Skin epidermis (tissue), 12 donors: ENCODE data around the gene CEP192.

Experiments
- H3K27ac ChIP-seq, 21 experiments: fragments of 200-600 bp; sonication (generic) in 11 of 21; one replicate each; pipeline ENCODE4 v1.5.0; 2020; ENCODE audit warnings: mild to moderate bottlenecking in 3 of 21, inconsistent platforms in 2 of 21, moderate library complexity in 2 of 21
- H3K4me3 ChIP-seq, 7 experiments: fragments of 200-600 bp; sonication (generic) in 2 of 7; one replicate each; pipeline ENCODE4 v1.5.0; 2020; ENCODE audit warnings: inconsistent platforms in 2 of 7, mild to moderate bottlenecking in 2 of 7, moderate library complexity in 1 of 7

CEP192 gene

DNA sequence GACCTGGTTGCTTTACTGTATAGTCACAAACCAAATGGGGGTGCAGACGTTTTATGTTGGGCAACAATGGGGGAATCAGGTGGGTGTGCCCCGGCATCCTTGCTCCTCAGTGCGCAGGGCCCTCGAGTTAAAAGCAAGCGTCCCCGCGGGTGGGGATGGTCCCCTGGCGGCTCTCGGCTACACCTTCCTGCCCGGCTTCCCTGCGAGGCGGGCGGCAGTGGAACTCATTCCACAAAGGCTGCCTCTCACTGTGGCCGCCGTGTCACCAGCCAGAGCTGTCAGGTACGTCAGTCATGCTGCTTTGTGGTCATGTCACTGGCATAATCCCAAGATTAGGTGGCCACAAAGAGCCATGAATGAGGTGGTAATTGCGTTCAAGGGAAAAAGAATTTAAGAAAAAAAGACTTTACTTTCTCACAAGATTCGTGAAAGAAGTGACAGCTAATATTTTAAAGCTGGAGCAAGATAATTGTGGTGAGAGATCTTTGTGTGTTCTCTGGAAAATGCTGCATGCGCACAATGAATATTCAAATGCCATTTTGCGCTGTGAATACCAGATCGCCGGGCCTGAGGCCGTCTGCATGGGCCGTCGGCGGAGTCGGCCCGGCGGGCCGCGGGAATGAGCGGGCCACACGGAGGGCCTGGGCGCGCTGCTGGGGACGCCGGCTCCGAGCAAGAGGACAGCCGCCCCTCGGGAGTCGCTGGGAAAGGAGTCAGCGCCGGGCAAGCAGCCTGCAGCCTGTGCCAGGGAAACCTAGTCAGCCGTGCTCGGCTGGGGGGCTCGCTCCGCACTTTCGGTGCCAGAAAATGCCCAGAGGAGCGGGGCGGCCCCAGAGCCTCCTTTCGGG is 145.1 kb downstream of the CEP192 start:
- Histone ChIP-seq H3K27ac (peak overlapping the region in 19 of 21 experiments; percentile 1 to 84 (median 65)), H3K4me3 (peak overlapping the region; percentile 49 to 62 (median 54))

DNA sequence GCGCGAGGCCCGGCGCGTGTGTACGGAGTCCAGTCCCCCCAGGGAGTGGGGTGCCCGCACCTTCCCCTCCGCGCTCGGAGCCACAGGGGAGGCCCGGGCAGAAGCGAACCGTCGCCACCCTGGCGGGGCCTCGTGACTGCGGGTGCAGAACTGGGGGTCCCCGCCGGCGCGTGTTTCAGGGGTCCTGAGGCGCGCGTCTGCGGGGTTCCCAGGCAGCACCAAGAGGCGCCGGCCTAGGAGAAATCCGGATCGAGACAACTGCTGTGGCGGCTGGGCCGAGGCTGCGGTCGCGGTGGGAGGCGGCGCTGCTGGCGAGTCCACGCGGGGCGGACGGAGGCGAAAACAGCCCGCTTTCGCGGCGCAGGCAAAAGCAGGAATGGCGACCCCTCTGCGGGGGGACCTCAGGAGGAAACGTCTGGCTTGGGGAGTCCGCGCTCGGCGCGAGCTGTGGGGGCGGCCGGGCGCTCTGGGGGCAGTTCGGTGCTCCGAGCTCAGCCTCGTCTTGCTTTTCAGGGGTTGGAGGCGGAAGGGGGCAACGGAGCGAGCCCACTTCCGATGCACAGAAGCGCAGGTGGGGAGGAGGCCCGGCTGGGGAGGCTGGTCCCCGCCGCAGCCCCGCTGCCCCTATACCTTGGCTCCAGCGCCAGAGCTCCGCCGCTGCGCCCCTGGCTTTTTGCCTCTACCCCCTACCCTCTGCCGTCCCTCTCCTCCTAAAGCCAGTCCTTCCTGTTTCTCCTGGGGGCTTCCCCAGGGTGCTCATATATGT is 145.9 kb downstream of the CEP192 start:
- H3K4me3 ChIP-seq = peak overlapping the region; percentile 49 to 62 (median 54)
- H3K27ac ChIP-seq = peak overlapping the region in 20 of 21 experiments; percentile 1 to 84 (median 64)

DNA sequence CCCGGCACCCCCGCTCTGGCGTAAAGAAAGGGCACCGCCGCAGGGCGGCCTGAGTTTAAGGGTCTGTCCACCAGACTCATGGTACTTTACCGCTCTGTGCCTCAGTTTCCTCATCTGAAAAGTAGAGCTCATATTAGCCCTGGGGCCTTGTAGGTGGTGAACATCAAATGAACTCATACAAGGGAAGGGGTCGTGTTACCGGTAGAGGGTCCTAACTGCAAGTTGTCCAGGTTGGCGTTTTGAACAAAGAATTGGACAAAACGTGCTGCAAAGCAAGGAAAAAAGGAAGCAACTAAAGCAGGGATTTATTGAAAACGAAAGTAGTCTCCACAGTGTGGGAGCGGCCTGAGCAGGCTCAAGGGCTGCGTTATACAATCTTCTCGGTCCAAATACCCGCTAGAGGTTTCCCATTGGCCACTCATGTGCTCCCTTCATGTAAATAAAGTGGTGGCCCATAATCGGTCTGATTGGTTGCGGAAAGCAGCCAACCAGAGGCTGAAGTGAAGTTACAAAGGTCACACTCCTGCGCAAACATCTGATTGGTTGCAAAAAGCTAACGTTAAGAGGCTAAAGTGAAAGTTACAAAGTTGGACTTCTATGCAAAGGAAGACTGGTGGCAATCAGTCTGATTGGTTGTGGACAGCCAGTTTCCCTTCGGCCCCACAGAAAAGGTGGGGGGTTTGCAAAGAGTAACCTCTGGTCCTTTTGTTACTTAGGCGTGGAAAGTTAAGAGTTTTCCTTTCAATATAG is 146.7 kb downstream of the CEP192 start:
- peak overlapping the region in 17 of 21 experiments; percentile 1 to 84 (median 65) for H3K27ac ChIP-seq

DNA sequence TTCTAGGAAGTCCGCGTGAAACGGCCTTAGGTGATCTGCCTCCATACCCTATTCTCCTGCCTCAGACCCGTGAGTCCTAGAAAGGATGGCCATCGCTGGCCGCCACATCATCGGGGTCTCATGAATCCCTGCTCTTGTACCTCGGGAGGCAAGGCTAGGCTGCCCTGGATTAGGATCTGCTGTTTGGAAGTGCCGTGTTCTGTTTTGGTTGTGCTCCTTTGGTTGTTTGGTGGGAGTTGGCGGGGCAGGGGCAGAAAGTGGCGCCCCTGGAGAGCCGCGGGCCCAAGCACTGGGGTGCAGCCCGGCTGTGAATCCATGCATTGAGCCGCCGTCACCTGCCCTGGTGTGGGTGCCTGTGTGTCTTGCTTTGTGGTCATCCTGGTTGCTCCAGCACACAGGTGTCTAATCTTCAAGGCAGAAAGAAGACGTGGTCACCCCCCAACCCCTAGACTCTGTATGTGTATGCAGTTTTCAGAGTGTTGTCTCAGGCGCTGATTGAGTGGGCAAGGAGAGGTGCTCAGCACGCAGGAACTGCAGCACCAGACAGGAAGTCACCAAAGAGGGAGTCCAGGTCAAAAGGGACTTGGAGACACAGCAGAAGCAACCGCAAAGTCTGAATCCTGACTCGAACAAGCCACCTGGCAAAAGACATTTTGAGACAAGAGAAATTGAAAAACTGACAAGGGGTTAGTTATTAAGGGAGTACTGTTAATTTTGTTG is 147.4 kb downstream of the CEP192 start:
- Histone ChIP-seq H3K4me3 (peak overlapping the region in 3 of 7 experiments; percentile 49 to 62 (median 50)), H3K27ac (peak overlapping the region in 1 of 21 experiments; percentile 27)

More for the DNA sequence above, 146.7 kb downstream of the CEP192 start:
- peak overlapping the region; percentile 49 to 62 (median 54) for H3K4me3 ChIP-seq

DNA sequence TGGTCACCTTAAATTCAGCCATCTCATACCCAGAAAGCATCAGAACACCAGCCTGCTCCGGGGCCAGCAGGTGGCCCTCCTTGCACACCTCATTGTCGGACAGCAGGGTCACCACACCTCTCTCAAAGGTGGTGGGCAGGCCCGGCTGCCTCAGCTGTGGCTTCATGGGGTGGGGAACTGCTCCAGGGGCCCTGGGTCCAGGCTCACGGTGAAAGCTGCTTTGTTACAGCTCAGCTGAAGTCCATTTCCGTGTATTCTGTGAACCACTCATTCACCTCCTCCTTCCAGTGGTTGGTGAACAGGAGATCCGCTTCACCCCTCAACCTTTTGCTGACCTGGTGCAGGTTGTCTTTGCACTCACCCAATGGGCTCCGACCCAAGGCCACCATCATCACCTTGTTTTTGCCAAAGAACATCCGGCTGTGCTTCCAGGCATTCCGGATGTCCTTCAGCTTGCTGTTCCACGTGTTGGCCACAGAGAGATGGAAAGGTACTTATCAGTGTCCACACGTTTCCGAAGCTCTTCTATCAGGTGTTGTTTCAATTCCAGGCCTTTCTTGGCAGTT is 148.8 kb downstream of the CEP192 start:
- Histone ChIP-seq H3K4me3 (no peak overlapping the region), H3K27ac (no peak overlapping the region)

DNA sequence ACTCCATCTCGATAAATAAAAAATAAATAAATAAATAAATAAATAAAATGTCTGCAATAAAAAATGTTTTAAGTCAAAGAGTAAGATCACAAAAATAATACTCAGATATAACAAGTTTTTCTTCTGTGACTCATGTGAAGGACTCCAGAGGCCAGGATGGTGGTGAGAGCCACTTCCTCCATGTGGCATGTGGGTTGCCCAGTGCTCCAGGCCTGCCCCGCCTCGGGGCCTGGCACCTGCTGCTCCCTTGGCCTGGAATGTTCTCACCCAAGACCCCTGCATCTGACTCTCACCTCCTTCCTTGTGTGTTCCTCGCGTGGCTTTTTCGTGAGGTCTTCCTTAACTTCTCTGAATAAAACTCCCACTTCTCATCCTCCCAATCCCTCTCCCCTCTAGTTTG is 150.0 kb downstream of the CEP192 start:
- Histone ChIP-seq H3K4me3 (no peak overlapping the region), H3K27ac (no peak overlapping the region)

DNA sequence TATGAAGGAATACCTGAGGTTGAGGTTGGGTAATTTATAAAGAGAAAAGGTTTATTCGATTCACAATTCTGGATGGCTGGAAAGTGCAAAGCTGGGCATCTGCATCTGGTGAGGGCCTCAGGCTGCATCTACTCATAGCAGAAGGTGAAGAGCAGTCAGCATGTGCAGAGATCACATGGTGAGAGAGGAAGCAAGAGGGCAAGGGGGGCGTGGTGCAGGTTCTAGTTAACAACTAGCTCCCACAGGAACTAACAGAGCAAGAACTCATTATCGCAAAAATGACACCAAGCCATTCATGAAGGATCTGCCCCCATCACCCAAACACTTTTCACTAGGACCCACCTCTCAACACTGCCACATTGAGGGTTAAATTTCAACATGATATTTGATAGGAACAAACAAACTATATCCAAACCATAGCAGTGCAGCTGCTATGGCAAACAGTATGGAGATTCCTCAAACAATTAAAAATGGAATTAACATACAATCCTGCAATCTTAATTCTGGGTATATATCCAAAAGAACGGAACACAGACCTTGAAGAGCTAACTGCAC is 154.6 kb downstream of the CEP192 start:
- no peak overlapping the region for H3K4me3 ChIP-seq
- no peak overlapping the region for H3K27ac ChIP-seq

DNA sequence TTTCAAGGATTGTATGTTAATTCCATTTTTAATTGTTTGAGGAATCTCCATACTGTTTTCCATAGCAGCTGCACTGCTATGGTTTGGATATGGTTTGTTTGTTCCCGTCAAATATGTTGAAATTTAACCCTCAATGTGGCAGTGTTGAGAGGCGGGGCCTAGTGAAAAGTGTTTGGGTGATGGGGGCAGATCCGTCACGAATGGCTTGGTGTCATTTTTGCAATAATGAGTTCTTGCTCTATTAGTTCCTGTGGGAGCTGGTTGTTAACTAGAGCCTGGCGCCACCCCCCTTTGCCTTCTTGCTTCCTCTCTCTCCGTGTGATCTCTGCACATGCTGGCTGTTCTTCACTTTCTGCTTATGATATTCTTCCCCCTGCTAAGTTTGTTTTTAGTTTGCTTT is 156.0 kb downstream of the CEP192 start:
- no peak overlapping the region for H3K4me3 ChIP-seq
- H3K27ac ChIP-seq = no peak overlapping the region

DNA sequence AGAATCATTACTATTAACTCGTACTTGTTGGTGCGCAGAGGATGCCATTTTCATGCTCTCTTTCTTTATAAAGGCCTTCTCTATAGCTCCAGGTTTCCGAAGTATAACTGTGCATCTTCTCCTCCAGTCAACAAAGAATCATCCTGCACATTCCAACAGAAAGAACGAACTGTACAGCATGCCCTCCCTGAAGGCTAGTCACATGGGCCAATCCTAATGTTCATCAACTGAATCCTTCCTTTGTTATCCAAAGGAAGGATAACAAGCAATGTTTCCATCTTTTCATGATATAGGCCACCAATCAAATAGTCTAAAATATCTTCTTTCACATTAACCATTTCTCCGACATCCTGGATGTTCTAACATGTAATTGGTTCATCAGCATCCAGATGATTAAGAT is 160.5 kb downstream of the CEP192 start:
- no peak overlapping the region for H3K4me3 ChIP-seq
- H3K27ac ChIP-seq = no peak overlapping the region

DNA sequence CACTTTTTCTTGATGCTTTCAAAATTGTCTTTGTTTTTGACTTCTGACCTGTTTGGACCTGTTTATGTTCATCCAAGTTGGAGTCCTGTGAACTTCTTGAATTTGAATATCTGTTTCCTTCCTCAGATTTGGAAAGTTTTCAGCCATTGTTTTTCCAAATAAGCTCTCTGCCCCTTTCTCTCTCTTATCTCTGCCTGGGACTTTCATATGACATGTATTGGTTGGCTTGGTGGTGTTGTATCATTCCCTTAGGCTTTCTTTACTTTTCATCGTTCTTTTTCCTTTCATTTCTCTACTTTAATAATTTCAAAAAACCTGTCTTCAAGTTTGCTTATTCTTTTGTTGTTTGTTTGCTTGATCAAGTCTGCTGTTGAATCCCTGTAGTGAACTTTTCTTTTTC is 167.3 kb downstream of the CEP192 start:
- no peak overlapping the region for H3K4me3 ChIP-seq
- no peak overlapping the region for H3K27ac ChIP-seq

DNA sequence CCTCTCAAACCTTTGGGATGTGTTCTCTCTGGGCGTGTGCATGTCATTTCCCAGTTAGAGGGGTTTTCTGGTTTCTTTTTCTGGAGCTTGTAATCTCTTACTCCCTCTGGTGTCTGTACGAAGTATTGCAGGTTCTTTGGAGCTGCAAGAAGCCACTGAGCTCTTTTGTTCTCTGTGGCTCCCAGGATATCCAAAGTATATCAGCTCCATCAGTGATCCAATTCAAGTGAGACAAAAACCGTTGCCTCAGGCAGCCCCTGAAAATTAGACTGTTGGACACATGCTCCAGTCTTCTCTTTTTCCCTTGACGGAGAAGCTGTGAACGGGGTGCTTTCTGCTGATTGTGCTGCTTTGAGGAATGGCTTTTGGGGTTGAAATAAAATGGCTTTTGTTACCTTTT is 168.4 kb downstream of the CEP192 start:
- Histone ChIP-seq H3K4me3 (no peak overlapping the region), H3K27ac (no peak overlapping the region)

DNA sequence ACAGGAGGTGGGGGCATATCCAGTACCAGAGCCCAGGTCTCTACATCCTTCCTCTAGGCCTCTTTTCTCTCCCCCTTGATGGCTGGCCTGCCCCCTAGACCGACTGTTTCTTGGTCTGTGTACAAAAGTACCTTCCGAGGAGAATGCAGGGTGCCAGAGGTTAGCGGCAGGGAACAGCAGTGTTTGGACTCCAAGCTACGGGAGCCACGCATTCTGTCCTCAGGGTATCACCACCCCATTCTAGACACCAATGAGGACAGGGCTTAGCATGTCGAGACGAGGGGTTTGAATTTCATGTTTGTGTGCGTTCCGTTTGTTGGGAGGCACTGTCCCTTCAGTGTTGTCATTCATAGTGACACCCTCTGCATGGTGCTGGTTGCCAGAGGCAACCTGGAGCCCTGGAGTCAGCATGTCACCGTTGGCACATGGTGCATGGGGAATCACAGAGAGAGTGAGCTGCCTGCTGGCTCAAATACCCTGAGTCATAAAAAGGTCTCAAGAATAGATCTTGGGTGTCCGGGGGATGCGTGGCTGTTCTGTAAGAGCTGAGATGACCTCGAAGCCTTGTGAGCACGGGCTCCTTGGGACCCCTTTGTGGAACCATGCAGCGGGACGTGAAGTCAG is 170.2 kb downstream of the CEP192 start:
- Histone ChIP-seq H3K27ac (no peak overlapping the region), H3K4me3 (no peak overlapping the region)

DNA sequence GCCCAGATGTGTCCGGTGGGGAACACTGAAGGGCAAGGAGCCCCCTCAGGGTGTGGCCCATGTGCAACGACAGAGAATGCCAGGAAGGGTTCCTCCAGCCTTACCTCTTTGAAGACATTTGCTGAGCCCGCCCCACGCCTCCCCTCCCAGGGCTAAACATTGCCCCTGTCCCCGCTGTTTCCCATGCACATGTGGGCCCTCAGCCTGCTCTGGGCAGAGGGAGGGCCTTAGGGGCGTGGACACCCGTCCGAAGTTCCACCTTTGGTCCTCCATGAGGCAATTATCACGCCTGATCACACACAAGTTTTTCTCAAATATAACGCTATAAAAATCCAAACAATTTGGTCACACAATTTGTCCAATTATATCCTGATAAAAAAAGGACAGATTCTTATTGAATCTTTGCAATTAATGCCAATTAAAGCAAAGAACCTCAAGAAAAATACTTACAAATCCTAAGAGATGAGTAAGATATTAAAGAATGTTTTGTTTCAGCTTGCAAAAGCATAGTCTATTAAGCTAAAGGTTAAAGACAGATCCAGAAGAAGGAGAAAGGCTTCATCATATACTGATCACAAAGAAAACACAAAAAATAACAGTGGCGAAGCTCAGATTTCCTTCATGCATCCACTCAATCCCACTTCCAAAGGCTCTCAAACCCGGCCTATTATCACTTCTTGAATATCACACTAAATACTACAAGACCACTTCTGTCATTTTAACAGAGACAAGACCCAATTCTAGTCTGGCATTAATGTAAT is 172.2 kb downstream of the CEP192 start:
- Histone ChIP-seq H3K4me3 (no peak overlapping the region), H3K27ac (no peak overlapping the region)

DNA sequence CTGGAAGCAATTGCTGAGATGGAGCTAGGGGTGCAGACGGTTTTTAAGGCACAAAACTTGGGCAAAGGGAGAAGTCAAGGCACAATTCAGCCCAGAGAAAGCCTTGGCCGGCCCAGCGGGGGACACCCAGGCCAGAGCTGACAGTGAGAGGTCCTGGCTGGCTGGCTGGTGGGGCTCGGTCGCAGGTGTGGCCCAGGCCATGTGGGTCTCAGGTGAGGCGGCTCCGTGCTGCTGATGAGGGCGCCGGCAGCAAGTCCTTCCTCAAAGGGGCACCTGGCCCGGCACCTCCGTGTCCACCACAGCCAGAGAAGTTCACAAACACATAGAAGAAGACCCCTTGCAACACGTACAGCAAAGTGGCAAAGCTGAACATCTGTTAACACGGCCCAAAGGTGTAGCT is 173.2 kb downstream of the CEP192 start:
- Histone ChIP-seq H3K4me3 (no peak overlapping the region), H3K27ac (no peak overlapping the region)

DNA sequence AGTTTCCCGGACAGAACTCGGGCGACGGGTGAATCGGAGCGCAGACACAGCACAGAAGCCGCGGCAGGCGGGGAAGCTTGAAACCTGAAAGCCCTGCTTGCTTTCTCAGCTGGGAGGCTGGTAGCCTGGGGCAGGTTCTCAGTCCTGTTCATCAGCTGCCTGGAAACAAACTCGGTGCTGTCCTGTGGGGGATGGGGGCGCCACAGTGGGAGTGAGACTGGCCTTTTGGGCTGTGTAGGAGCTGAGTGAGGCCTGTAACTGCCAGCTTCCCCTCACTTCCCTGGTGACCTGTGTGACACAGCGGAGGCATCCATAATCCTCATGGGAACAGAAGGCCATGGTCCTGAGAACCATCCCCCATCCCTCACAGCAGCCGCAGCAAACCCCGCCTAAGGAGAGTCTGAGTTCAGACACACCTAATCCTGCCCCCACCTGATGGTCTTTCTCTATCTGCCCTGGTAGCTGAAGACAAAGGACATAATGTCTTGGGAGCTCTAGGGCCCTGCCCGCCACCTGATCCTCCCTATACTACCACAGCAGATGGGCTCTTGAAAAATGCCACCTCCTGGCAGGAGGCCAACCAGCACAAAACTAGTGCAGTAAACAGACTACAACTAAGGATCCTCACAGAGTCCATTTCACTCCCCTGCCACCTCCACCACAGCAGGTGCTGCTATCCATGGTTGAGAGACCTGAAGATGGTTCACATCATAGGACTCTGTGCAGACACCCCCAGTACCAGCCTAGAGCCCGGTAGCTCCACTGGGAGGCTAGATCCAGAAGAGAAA is 174.7 kb downstream of the CEP192 start:
- no peak overlapping the region for H3K27ac ChIP-seq
- H3K4me3 ChIP-seq = no peak overlapping the region

DNA sequence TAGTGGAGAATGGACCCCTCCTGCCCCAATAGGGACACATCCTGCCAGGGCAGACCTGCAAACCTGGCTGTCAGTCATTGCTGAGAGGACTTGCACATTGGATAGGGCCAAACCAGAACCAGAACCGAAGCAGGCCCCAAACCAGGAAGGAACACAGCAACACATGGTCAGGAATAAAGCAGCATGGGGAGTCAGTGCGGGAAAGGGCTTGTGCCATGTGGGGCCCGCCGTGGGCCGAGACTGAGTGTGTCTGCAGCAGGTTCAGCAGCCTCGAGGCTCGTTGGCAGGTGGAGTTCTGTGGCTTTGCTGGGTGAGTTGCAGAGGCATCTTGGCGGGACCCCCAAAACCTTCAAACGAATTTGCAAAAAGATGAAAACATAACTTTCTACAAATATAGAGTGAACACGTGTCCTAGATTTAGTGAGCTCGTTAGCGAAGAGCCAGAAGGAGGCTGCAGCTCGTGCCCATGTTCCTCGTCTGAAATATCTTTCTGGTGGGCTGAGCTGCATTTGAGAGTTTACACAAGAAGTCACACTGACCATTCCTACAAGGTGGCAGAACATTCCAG is 182.5 kb downstream of the CEP192 start:
- H3K4me3 ChIP-seq = no peak overlapping the region
- H3K27ac ChIP-seq = no peak overlapping the region
